HG03097 (cell line): ENCODE data around the gene ZNF181.
A peak's percentile ranks its signal among the peaks of the same experiment; 100 is the strongest.

Source experiments
- ATAC-seq: cut with Tn5 transposase; IDR thresholded peaks from one replicate; pipeline ENCODE4 v1.9.1; 2021; ENCODE audit not compliant: unreplicated experiment, low FRiP score

Gene ZNF181

DNA sequence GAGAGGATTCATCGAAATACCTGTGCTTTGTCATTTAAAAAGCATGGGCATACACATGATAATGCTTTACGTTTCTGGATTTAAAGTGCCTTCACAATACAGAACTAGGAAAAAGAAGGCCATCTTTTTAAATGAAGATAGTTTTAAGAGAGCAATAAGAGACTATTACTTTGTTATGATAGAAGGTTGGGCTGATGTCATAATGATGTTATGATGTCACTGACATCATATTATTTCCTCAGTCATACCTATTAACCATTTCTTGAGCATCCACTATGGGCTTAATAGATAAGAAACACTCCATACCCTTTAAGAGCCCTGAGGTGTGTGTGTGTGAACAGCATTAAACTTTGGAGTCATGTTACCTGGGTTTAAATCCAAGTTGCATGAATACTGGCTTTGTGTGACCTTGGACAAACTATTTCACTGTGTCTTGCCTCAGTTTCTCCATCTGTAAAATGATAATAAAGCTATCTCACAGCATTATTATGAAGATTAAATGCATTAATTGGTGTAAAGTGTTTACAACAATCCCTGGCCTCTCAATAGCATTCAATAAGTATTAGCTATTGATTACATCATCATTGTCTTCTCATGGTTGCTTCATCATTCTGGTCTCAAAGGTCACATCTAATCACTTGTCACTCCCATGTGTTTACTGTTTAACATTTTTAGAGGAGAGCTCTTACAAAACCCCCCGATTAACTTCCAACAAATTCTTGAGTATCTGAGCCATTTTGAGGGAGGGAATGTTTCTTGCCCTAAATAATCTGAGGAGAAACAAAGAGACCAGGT lies 11.1 kb downstream of the ZNF181 start:
- no peak for ATAC-seq

GRCh38 chr19:34757441-34757840 lies 23.4 kb downstream of the ZNF181 start:
- ATAC-seq, result no peak

- ATAC-seq, result no peak
These were observed 25.3 kb downstream of the ZNF181 start for GRCh38 chr19:34759218-34759917.

DNA sequence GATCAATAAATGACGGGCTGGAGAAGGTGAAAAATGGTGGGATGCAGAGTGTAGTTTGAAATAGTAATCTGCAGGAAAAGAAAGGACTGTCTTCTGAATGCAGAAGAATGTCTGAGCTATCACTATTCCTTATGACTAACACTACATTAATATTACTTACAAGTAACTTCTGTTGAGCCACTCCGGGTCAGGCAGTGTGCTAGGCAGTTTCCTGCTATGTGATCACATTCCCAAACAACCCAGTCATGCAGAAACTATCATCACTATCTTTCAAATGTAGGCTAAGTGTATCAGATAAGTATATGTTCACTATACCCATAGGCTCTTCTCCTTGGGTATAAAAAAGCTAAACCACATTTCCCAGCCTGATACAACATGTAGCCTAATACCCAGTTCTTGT lies 32.3 kb downstream of the ZNF181 start:
- no peak for ATAC-seq

GRCh38 chr19:34767951-34768350 lies 33.9 kb downstream of the ZNF181 start:
- ATAC-seq, result no peak

DNA sequence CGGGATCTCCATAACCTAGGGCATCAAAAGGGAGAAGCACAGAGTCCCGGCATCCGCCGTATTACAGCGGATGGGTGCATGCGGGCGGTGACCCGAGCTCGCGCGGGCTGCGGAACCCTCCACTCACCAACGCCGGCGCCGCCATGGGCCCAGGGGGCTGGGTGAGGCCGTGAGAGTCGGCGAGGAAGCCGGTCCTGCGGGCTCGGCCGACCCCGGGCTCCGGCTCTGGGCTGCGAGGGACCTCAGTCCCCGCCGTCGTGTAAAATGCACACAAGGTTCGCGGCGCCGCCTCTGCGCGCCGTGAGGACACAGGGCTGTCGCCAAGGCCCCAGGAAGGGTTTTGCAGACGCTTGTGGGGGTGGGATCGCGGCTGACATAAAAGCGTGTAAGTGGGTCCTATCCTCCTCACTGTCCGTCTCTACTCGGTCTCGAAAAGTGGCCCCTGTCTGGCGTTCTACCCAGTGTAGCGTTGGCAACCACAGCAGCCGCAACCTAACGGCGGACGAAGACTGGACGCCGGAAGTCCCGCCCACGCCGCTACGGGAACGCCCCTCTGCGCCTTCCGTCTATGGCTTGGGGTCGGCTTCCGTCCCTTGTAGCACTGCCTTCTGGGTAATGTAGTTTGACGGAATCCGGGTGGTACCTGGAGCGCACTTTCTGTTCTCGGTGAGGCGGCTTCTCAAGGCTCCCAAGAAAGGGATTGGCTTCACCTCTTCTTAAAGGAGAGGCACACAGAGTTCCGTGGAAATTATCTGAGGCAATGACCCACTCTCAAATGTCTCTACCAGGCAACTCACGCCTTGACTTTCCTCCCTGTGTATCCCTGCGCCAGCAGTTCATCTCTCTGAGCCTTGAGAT lies 38.9 kb downstream of the ZNF181 start, which contains the start of gene ZNF599:
Gene ZNF599, minus strand, starts transcription at position 519 of the 858 bp plus-strand sequence. Its CDS starts 374 bp downstream, at position 145.
- peak; percentile 95 for ATAC-seq

DNA sequence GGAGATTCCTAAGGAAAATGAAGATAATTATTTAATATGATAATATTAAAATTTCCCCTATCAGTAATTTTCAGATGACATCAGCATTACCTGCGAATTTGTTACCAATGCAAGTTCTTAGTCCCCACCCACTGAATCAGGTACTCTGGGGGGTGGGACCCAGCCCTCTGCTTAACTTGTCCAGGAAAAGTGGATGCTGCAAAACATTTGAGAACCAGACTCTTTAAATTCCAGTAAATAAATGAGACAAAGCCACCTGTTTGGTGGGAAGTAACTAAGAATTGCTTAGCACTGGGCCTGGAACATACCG lies 39.5 kb downstream of the ZNF181 start:
- ATAC-seq, result no peak

DNA sequence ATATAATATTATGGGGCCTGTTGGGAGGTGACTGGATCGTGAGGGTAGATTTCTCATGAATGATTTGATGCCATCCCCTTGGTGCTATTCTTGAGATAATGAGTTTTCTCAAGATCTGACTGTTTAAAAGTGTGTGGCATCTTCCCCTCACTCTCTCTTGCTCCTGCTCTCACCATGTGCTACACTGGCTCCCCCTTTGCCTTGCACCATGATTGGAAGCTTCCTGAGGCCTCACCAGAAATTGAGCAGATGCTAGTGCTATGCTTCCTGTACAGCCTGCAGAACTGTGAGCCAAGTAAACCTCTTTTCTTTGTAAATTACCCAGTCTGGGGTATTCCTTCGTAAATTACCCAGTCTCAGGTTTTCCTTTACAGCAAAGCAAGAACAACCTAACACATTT lies 40.8 kb downstream of the ZNF181 start:
- no peak for ATAC-seq

GRCh38 chr19:34778342-34778741 lies 44.3 kb downstream of the ZNF181 start:
- no peak for ATAC-seq

GRCh38 chr19:34779652-34780051 lies 45.6 kb downstream of the ZNF181 start:
- ATAC-seq, result no peak

- no peak for ATAC-seq
These were observed 52.2 kb downstream of the ZNF181 start for GRCh38 chr19:34786236-34786635.

GRCh38 chr19:34787059-34787824 lies 53.2 kb downstream of the ZNF181 start:
- ATAC-seq, result no peak

DNA sequence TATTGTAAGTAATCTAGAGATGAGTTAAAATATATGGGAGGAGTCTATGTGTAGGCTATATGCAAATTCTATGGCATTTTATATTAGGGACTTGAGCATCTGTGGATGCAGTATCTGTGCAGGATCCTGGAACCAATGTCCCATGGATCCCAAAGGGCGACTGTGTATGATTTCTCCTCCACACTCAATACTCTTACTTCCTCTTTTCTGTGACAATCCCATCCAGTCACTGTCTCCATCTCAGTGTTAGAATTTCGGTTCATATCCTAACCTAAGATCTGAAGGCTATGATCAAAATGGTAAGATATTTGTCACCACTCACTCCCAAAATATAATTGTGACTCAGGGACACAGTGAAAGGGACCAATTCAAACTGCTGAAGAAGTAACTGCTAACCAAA lies 54.0 kb downstream of the ZNF181 start:
- ATAC-seq, result no peak

DNA sequence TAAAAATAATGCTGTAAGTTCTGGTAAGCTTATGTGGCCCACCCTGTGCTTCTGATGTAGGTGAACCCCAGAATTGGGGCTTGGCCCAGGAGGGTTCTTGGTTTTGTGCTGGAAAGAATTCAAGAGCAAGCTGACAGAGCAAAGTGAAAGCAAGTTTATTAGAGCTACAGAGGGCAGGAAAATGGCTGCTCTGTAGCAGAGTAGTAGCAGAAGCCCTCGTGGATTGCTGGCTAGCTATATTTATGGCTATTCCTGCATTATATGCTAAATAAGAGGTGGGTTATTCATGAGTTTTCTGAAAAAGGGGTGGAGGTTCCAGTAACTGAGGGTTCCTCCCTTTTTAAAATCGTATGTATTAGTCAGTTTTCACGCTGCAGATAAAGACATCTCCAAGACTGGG lies 59.5 kb downstream of the ZNF181 start:
- no peak for ATAC-seq

- ATAC-seq, result no peak
These were observed 60.3 kb downstream of the ZNF181 start for GRCh38 chr19:34794066-34794960.
